GM18526 (cell line): Measurements from ENCODE around the gene SF3A1.

Source experiments
- POLR2A ChIP-seq: IDR thresholded peaks from 3 replicates; pipeline ENCODE4 v1.6.1; 2011; ENCODE audit not compliant: insufficient read length; ENCODE audit errors: extremely low read depth

SF3A1 gene

DNA sequence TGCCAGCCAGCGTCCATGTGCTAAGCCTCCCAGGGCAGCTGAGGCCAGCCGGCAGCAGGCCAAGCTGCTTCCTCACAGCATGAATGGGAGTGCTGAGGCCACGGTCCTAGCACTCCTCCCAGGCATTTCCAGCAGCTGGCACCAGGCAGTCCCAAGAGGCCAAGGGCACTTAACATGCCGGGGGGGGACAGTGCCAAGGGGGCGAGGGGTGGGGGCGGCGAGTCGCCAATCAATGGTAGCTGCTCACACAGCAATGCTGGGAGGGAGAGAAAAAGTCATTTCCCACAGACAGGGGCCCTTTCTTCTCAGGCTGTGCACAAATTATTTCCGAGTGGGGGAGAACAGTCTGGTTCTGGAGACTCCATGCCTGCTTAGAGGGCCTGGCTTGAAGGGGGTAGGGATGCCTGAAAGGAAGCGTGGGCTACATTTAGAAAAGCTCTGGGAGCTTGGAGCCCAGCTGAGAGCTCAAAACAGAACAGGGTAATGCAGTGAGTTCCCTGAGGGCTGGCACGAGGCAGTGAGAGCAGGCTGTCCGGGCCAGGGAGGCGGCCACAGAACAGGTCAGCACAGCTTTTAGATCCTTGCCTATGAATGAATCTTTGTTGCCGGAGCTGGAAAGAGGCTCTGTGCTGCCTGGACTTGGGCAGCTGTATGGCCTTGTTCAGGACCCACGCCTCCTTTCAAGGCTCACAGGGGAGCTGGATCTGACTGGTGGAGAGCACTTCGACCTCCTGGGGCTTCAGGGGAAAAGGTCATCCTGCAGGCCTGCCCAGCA lies 15.6 kb downstream of the SF3A1 start:
- TF ChIP-seq POLR2A, result no peak

DNA sequence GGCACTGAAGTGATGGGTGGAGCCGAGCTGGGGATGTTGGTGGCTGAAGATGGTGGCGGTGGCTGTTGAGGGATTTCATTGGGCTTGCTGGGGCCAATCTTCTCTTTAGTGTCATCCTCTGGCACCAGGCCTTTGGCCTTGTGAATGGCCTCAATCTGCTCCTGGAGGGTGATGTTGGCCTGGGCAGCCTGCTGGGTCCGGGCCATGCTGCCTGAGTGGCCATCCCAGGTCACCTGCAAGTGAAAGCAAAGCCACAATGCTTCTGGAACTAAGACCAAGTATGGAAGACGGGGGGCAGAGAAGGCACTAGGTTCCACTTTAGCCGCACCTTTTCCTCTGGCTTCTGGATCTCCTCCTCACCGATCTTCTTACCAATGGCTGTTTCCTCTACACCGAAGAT lies 17.9 kb downstream of the SF3A1 start:
- TF ChIP-seq POLR2A, result no peak

DNA sequence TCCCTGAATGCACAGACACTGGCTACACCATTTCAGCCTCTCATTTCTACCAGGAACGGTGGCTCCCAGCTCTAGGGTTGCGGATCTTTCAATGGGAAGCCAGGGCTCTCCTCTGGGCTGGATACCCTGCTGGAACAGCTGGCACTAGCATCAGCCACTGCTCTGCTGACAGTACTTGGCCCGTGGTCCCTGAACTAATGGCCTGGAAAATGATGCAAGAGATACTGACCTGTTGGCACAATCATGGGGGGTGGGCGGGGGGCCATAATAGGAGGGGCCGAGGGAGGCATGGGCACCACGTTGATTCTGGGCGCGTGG lies 19.3 kb downstream of the SF3A1 start:
- no peak for TF ChIP-seq POLR2A

DNA sequence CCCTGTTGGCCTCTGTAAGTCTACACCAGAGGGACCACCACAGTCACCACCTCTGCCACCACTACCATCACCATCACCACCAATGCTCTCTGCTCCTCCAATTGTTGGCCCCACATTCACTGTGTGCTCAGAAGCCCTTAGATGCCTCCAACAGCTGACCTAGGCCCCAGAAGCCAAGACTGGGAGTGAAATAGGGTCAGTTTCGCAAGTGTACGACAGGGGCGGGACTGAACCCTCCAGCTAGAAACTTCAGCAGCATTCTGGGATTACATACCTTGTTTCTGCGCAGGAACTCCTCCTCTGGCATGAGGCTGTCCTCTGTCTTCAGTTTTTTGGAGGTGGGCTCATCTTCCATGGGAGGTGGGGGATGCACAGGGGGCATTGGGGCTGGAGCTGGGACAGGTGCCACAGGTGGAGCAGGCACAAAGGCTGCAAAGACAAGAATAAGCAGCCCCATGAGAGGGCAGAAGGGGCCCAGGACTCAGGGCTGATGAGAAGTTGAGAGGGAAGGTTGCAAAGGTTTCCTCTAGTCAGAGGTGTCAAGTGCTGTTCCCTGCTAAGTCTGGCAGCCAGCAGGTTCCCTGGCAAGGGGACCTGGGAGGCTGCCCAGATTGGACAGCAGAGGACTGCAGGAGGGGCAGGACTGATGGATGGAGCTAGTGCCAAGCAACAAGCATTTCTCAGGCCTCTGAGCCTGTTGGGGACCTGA lies 19.8 kb downstream of the SF3A1 start:
- TF ChIP-seq POLR2A, result no peak

DNA sequence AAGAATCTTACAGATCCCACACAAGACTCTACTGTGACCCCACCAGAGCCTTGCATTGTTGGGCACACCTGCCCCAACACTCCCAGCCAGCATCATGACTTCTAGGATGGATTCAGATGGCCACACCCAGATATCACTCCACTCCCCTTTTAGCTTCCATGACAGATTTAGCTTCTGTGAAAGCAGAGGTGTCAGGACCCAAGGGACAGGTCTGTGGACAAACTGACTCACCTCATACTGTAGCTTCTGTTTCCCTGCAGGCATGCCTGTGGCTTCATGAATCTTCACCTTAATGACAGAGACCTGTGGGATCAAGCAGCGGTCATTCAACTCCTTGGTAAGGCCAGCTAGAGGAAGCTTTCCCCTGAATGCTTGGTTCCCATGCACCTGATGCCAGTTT lies 21.5 kb downstream of the SF3A1 start:
- no peak for TF ChIP-seq POLR2A

DNA sequence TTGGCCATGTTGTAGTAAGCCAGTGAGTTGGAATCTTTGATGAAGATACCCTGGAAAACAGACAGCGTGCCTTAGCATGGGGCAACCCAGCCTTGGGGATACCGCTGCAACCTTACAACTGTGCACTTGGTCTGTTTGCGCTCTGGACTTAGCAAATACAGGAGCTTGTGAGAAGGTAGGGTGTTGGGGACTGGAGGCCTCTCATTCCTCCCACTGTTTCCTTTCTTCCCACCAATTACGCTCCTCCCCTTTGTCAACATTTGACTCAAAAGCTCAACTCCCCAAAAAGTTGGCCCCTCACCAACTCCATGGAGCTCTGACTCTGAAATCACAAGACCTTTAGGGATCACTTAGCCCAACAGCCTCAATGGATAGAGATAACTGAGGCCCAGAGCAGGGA lies 22.0 kb downstream of the SF3A1 start:
- TF ChIP-seq POLR2A, result no peak

DNA sequence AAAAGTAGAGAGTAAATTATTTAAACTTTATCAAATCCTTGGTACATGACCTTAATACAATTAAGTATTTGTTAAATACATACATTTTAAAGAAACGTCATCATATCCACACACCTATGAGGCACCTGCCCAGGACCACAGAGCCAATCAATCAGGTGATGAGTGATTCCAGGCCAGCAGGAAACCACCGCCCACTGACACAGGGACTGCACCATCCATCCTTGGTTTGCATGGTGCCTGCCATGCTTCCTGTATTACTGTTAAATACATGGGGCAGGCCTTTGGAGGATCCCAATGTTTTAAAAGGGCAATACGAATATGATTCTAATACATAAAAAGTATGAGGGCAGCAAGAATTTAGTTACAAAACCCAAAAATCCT lies 23.0 kb downstream of the SF3A1 start:
- no peak for TF ChIP-seq POLR2A

DNA sequence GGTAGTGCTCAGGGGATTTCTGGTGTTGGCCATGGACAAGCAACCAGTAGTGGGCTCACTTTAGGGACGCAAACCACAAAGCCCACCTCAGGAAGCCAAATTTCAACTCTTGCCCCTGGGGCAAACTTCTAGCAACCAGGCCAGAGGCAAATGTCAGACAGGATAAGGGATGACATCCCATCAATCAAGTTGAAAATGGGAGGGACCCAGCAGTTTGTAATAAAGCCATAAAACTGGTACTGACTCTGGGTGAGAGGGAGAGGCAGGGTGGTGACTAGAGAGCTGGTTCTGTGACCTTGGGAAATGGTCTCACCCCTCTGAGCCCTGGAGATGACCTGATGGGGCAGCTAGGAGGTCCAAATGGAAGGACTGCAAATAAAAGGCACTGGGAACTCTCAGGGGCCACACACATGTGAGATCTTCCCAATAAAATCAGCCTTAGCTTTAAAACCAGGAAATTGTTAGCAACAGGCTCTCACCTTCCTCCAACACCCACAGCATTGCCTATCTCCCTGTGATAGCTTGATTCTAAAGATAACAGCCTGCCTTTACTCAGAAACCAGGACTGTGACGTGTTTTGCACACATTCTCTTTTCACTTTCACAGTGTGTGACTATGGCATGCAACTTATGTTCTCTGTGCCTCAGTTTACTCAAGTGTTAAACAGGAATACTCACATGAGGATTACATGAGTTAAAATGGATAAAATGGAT lies 23.5 kb downstream of the SF3A1 start:
- no peak for TF ChIP-seq POLR2A

DNA sequence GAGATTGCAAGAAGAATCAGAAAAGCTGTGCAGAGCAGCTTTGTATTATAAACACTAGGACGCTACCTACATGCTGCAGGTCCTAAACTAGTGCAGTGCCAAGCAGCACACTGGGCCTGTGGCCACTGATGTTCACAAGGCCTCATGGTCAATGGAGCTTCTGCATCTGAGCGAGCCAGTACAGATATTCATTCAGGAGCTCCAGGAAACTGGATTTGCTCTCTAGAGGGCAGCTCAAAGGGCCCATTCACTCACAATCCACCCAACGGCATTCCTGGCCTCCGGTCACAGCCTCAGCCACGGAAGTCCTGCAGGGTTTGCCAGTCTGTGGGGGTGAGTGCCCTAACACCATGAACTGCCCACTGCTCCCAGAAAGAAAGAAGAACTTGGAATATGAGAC lies 24.1 kb downstream of the SF3A1 start:
- TF ChIP-seq POLR2A, result no peak

DNA sequence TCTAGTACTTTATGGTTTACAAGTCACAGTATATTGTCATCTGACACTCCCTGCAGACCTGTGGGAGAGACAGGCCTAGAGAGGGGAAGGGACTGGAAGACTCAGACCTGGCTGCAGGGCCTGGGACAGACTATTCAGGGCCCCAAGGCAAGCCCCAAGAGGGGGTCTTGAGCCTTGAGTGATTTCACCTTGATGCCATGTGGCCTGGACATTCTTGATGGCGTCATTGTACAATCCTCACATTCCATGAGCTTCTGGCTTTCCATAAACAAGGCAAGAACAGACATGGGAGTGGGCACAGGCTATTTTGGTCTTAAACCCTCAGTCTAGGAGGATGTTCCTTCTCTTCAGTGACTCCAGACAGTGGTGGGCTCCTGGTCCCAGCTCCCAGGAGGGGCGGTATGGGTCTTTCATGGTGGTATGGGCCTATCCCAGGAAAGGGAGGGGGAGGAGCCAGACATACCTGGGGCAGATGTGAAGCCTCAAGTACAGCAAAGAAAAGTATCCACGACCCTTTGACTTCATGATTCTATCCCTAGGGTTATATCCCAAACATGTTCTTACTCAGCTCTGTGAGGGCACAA lies 28.1 kb downstream of the SF3A1 start:
- TF ChIP-seq POLR2A, result no peak

DNA sequence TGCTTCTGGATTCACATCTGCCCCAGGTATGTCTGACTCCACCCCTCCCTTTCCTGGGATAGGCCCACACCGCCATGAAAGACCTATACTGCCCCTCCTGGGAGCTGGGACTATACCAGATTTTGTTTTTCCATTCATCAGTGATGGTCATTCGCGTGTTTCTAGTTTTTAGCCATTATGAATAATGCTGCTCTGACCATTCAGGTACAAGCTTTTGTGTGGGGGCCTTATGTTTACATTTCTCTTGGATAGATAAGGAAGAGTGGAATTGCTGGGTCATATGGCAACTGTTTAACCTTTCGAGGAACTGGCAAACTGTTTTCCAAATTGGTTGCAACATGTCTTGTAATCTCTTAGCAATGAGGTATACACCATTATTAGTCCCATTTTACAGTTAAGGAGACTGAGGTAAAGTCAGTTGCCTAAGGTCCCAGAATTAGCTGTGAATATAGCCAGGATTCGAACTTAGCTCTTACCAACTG lies 28.8 kb downstream of the SF3A1 start:
- TF ChIP-seq POLR2A, result no peak

DNA sequence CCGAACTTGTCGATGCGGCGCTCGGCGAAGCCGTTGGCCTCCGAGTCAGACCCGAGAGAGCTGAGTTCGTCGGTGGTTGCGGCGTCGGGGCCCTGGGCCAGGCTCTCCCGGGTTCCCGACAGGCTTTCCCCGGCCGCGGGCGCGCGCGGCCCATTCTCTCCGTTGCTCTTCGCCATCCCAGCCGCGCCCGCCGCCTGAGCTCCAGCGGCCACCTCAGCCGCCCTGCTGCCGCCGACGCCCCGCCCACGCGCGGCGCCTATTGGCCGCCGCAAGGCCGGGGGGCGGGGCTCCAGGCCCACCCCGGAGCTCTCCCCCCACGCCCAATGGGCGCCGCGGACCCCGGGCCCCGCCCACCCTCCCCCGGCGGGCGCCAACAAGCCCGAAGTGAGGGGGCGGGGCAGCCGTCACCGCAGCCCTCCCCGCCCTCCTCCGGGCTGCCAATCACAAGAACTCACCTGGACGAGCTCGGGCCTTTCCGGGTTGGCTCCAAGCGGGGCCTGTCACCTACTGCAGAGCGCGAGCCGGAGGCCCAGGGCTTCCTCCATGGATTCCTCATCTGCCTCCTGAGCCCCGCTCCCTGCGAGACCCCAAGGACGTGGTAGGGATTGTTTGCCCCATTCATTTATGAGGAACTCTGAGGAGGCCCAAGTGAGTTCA lies 29.9 kb downstream of the SF3A1 start, which contains the start of gene TBC1D10A:
TSS of gene TBC1D10A (minus strand) at position 236 of the 657 bp plus-strand sequence. CDS start at position 176, 60 bp downstream.
- TF ChIP-seq POLR2A, result peak; percentile 74

DNA sequence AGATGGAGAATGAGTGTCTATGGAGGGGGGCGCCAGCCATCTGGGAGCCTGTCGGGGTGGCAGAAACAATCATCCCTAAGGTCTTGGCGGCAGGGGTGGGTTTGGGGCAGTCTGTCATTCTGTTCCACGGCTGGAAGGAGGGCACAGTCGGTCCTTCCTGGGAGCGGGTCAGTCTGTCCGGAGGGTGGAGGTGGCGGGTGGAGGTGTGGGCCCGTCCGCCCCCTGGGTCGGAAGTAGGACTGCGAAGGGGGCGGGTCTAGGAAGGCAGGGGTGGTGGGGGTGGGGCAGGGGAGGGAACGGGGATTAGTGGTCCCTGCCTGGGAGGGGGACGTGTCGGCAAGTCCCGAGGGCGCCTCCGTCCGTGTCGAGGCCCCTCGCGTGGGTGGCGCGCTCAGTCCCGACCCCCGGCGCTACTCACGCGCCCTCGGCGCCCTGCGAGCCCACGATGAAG lies 30.4 kb downstream of the SF3A1 start:
- no peak for TF ChIP-seq POLR2A

DNA sequence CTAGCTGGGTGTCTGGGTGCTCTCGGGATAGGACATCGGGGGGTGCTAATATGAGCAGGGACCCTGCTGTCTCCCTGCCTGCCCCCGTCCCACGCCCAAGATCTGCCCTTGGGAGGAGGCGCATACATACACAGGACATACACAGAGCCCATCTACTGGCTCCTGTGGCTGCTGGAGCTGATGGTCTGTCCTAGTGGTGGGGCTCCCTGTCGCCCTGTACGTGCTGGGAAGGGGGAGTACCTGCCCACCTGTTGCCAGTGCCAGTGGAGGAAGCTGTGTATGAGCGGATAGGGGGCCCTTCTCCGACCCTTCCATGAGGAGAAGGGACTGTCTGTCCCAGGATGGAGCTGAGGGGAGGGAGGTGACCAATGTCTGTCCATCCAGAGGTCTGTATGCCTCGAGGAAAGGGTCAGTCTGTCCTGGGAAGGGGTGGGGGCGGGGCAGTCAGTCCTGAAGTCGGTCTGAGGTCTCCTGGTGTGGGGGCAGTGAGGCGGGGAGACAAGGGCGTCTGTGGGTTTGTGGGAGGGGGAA lies 30.9 kb downstream of the SF3A1 start:
- TF ChIP-seq POLR2A, result no peak

DNA sequence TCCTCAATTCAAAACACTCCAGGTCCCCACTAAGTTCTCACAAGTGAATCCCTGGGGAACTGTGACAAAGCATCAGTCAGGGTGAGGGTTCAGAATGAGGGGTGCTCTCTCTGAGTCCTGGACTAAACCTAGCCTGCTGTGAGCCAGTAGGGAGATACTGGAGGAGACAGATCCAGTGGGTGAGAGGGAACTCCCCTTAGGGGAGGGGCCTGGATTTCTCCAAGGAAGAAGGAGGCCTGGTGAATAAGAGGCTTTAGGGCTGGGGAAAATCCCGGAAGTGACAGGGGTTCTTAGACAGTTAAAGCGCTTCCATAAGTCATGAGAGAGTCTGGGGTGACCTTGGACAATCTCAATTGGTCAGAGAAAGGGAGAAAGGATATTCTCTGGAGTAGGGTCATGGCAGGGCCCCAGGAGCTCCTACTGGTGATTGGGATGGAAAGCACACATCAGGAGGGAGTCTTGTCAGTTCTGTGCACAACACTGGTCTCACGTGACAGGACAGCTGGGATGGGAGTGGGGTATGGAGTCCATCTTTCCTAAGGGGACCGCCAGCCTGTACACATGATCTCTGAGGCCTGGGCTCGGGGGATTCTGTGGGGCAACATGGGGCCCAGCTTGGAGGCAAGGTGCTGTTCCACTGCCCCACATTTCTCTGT lies 31.5 kb downstream of the SF3A1 start:
- TF ChIP-seq POLR2A, result no peak
